Epidermal melanocyte (primary cell): ENCODE results near the gene GPC1.

Source experiments
- DNase-seq: peaks from one replicate; pipeline ENCODE4 v3.0.0; 2011; ENCODE audit warnings: low spot score; ENCODE audit not compliant: insufficient read length

The GPC1 gene

DNA sequence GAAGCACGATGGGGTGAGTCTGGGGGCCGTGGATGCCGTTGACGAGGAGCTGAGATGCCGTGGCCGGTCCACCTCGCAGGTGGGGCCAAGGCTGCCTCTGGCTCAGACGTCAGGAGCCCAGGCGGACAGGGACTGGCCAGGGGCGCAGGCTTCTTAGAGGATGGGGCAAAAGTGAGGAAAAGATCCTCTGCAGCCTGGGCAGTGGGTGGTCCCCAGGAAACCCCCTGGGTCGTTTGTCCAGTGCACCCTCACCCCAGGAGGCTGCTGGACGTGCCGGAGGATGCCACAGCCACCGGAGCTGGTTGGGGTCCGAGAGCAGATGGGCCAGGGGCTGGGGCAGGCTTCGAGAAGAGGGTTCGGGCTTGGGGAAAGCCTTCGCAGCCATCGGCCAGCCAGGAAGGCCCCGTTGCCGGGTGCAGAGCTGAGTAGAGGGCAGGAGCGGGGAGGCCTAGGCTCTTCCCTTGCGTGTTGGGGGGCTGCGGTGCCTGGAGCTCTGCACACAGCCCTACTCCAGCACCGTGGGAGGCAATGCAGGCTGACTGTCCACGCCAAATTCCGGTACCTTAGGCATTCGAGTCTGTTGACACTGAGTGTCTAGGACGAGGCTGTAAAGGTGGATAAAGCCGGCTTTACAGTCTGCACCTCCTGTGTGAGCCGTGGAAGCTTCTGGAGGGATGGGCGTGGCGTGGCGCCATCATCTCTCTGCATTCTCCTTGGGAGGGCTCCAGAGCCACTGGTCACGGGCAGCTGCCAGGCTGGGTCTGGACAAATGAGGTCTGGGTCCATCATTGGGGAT, 18.8 kb downstream of the GPC1 start:
- no peak for DNase-seq

DNA sequence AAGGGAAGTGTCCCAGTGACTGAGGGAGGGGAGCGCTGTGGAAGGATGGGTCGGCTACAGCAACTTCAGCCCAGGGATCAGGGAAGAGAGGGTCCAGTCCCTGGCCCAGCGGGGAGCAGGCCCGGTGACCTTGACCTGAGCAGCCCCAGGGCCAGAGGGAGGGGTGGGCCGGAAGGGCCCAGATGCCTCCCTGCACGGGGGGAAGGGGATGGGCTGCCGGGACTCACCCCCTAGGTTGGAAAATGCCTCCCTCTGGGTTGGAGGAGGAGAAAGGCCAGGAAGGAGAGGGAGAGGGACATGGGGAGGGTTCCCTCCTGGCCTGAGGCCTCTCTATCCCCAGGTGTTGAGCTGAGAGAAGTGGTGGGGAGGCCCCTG, 19.8 kb downstream of the GPC1 start:
- no peak for DNase-seq

DNA sequence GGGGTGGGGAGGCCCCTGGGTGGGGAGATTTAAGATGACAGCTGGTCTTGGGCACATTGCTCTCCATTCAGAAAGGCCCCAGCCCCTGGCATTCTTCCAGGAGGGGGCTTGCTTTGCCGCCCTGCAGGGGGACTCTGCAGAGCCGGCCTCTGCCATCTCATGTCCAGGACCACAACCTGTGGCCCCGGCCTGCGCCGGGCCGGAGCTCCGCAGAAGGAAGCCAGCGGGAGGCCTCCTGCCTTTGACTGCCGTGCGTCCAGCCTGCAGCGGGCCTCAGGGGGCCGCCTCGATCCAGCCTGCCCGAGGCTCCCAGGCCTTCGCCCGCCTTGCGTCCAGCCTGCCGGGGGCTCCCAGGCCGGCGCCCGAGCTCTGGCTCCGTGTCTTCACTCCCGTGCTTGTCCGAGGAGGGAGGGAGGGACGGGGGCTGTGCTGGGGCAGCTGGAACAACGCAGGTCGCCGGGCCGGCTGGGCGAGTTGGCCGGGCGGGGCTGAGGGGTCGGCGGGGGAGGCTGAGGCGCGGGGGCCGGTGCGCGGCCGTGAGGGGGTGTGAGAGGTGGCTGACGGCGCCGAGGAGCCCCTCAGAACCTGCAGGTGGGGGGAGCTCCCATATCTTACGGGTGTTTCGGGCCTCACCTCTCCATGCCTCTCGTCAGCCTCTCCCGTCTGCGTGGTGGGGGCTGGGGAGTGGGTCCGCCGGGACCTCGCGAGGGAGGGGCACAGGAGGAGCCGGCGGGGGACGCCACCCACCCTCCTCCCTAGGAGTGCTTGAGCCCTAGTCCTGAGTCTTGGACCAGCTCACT, 20.4 kb downstream of the GPC1 start:
- no peak for DNase-seq

DNA sequence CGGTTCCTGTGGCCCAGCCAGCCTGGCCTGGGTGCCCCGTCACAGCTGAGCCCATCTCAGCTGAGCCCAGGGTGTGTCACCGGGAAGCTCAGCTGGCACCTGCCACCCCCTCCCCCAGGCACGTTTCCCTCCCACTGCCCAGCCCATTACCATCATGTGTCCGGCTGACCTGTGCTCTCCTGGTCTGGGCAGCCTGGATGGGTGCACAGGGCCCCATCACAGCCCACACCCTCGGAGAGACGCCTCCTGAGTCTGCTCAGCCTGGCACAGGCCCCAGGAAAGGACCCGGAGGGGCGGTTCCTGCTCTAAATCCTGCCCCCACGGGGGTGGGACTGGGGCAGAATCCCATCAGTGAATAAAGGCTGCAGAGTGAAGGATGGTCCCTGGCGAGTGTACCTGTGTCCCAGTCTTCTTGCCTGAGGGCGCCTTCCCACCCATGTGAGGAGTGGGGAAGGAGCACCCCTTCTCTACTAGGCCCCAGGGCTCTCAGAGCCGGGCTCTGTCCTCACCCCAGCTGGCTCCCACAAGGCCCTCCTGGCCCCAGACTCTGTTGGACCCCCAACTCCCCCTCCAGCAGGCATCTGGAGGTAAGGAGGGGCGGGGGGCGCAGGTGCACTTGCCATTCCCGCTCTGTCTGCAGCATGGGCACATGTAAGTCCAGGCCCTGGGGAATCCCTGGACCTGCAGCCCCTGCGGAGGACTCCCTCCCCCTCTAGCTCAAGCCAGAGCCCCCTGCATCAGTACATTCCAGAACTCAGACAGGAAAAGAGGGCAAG, 21.2 kb downstream of the GPC1 start:
- DNase-seq, result no peak

DNA sequence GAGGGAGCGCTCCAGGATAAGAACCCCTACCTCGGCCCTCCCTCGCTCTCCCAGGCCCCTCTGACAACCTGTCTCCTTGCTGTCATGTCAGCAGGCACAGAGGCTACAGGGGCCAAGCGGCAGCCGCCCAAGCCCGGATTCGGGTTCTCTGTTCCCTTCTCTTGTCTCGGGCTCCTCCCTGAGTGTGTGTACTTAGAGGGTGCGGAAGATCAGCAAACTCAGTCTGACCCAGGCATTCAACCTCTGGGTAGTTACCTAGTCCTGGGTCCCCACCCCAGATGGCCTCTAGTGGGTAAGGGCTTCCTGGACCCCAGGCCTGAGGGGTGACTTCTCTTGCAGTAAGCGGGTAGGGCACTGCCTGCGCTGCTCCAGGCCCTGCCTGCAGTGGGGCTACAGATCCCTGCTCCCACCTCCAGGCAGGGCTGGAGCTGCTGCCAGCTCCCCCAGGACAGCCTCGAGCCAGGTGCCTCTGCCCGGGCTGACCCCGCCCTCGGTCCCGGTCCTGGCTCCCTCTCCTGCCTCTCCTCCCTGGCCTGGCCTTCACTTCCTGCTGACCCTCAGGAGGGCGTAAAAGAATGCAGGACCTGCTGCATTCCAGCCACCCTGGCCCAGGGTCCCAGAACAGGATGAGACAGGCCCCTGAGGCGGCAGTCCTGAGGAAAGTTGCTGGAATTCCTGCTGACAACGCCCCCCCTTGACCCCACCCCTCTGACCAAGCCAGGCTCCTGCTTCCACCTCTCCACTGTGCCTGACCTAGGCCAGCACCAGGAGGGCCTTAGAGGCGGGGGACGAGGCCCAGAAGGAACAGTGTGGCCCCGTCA, 22.0 kb downstream of the GPC1 start:
- no peak for DNase-seq

DNA sequence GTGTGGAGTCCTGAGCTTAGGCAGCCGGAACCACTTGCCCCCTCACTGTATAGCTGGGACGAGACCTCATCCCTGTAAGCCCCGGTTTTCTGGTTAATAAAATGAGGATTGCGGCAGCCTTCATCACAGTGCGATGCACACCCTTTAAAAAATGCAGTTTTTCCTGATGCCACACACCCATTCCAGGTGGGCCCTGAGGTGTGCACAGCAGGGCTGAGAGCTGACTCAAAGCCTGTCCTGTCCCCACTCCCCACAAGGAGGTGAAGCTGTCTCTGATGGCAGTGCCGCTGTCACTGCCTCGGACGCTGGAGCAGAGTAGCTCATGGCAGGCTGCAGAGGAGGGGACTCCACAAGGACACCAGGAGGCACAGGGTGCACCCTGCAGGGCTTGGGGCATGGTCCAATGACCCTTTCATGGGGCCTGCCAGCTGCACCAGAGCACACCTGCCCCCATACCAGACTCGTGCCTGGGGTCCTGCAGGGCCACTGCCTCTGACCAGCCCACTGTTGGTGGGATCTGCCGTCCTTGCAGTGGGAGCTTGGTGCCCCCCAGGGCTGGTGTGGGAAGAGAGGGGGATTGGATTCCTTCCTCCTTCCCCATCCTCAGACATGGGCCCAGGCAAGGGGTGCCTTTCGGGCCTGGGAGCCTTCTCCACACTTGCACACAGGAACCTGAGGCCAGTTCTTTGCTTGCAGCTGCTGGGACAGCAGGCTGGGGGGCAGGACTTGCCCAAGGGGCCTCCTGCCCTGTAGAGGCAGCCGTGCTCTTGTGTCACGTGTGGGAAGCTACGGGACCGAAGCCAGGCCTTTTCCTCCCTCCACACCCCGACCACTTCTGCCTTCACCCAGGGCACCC, 22.8 kb downstream of the GPC1 start:
- no peak for DNase-seq

DNA sequence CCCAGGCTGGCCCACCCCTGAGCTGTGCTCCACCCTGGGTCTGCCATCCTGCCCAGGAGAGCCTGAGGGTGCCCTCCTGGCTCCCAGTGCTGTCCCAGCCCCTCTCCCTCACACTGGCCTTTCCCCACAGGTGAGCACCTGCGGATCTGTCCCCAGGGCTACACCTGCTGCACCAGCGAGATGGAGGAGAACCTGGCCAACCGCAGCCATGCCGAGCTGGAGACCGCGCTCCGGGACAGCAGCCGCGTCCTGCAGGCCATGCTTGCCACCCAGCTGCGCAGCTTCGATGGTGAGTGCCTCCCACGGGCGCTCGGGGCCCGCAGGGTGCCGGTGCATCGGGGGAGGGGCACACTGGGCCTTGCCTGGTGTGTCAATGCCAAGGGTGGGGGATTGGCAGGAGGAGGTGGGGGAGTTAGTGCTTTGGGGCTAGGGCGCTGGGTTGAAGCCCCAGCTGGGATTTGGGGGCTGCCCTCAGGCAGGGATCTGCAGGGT, 23.5 kb downstream of the GPC1 start:
- no peak for DNase-seq

DNA sequence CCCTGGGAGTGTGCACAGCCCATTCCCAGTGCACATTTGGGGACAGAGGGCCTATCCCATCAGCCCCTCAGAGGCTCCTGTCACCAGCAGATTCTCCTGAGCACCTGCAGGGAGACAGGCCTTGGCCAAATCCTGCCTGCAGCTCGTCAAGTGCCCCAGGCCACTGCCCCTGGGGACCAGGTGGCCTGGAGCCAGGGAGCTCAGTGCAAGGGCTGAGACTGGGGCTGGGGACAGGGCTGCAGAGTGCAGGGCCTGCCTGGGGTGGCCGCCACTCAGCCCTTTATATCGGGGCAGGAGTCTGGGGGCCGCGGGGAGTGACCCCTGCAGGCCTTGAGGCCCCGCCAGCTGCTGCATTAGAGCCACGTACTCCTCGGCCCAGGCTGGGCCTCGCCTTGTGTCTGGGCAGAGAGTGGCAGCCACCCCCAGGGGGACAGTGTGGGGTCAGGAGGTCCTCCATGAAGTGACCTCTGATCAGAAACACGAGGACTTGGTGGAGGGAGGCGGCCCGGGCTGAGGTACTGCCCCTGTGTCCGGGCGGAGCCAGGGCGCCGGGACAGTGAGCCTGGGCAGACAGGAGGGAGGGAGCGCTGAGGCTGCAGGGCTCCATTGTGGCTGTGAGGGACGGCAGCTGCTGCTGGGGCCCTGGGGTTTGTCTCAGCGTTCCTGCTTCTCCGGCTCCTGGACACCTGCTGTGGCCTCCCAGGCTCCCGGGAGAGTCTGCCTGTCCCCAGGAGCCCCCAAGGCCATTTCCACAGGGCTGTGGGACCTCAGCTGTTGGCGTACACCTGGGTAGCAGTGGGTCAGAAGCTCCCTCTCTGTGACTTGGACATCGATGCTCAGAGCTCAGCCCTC, 24.2 kb downstream of the GPC1 start:
- DNase-seq, result no peak

DNA sequence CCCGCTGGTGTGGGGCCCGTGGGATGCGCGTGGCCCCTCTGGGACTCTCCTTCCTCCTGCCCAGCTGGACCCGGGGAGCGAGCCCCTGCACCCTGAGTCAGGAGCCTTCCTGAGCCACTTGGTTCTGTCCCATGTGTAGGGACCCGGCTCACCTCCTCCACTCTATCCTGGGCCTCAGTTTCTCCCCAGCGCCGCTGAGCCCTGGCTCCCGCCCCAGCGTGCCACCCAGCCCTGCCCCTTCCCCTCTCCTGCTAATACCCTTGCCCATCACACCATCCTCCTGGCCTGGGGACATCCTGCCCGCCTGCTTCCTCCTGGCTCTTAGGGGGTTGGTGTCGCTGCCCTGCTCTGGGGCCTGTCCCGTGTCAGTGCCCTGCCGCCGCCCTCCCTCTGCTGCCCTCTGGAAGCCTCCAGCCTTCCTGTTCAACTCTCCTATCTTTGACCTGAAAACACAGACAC, 24.8 kb downstream of the GPC1 start:
- no peak for DNase-seq

DNA sequence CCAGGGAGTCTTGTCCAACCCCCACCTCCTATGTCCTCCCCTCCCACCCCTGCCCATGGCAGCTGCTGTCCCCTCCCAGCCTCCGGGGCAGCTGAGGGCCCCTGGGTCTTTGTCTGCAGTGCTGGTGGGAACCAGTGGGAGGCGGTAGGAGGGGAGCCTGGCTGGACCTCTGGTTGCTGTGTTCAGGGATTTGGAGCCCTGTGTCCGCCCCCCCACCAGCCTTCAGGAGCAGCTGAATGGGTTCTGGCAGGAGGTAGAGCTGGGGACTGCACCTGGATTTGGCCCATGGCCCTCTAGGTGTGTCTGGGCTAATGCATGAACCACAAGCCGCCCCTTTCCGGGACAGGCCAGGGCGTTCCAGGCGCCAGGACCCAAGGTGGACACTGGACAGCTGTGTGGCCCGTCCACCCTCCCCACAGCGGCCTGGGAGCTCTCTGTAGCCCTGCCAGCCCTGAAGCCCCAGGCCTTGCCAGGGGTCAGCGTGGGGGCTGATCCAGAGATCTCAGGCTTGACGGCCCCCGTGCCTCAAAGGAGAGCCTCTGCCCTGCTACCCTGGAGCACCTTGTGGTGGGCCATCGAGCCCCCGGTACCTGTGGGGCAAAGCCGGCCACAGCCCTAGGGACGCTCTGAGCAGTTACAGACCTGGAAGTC, 25.4 kb downstream of the GPC1 start:
- no peak for DNase-seq

DNA sequence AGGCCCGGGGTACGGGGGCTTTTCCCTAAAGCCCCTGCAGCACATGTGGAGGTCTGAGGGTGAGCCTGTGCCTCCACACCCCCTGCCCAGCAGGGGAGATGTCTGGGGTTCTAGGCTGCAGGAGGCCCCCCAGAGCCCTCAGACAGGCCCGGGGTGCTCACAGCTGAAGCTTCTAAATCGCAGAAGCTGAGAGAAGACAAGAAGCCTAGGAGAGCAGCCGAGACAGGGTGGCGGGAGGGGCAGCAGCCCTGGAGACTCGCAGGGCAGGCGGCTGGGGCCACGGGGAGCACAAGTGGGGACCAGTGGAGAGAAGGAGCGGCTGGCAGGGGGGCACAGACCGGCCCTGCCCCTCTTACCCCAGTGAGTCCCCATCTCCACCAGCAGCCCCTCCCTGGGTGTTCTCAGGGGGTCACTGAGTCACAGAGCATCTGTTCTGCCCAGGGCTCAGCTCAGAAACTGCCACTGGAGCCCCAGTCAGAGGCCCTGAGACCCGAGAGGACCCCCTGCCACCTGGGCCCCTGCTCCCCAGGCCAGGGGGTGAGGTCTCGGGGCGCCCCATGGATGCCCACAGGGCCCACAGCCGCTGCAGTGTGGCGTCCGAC, 26.1 kb downstream of the GPC1 start:
- peak; percentile 8 for DNase-seq

DNA sequence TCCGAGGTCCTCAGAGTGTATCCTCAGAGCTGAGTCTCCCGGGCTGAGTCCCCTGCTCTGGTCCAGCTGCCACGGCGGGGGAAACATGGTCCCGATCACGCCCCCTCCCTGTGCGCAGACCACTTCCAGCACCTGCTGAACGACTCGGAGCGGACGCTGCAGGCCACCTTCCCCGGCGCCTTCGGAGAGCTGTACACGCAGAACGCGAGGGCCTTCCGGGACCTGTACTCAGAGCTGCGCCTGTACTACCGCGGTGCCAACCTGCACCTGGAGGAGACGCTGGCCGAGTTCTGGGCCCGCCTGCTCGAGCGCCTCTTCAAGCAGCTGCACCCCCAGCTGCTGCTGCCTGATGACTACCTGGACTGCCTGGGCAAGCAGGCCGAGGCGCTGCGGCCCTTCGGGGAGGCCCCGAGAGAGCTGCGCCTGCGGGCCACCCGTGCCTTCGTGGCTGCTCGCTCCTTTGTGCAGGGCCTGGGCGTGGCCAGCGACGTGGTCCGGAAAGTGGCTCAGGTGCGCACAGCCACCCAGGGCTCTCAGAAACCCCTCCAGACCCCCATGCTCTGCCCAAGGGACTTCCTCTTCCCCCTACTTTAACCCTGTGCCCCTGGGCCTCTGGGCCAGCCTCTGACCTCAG, 26.7 kb downstream of the GPC1 start:
- DNase-seq, result peak; percentile 7

DNA sequence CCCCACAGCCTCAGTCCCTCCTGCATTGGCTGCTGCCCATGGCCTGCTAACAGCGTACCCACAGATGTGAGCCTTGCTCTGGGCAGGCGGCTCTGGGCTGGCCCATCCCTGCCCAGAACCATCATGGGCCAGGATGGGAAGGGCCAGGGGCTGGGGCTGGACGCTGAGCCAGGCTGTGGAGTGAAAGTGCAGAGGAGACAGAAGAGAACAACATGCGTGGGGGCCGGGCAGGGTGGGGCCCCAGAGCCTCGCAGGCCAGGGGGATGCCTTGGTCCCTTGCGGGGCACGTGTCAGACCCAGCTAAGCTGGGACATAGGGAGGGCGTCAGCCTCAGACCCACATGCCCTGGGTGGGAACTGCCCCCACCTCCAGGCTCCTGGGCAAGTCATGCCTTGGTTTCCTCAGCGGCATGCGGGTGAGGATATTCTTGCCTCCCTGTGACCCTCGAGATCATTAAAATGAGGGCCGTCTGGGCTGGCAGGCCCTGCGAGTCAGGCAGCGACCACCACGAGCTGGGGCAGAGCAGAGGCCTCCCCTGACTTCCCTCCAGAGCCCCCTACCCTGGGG, 27.3 kb downstream of the GPC1 start:
- peak; percentile 0 for DNase-seq

DNA sequence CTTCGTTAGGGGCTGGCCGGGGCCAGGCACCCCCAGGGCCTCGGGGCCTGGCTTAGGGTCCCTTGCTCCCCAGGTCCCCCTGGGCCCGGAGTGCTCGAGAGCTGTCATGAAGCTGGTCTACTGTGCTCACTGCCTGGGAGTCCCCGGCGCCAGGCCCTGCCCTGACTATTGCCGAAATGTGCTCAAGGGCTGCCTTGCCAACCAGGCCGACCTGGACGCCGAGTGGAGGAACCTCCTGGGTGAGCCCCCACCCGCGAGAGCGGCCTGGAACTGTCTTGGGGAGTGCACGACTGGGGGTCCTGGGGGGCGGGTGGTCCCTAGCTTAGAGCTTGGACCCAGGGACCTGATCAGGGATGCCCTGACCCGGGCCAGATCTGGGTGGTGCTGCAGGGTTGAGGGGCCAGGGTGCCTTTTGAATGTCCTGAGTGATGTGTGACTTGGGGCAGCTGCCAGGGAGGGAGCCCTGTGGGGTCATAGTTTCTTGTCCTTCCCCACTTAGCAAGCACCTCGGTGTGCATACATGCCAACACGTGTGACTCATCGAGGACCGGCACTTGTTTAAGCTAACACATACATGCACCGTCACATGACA, 27.9 kb downstream of the GPC1 start:
- DNase-seq, result no peak

DNA sequence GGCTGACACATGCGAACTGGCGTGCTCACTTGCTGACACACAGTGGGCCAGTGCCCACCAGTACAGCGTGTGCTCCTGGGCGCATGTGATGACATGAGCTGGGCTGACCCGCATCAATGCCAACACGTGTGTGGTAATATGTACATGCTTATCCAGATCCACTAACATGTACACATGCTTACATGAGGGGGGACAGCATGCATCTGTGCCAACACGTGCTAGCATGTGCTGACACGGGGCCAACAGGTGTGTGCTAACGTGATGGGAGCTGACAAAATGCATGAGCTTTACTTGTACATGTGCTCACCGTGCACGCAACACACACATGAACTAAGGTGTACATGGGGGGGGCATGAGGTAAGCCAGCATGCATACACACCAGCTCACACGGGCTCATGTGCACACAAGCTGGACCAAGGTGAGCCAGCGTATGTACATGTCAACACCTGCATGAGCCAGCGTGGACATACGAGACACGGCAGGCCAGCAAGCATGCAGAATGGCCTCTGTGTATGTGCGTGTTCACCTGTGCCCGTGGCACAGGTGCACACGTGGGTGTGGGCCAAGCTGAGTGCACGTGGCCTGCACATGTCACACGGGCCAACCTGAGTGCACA, 28.5 kb downstream of the GPC1 start:
- DNase-seq, result no peak

DNA sequence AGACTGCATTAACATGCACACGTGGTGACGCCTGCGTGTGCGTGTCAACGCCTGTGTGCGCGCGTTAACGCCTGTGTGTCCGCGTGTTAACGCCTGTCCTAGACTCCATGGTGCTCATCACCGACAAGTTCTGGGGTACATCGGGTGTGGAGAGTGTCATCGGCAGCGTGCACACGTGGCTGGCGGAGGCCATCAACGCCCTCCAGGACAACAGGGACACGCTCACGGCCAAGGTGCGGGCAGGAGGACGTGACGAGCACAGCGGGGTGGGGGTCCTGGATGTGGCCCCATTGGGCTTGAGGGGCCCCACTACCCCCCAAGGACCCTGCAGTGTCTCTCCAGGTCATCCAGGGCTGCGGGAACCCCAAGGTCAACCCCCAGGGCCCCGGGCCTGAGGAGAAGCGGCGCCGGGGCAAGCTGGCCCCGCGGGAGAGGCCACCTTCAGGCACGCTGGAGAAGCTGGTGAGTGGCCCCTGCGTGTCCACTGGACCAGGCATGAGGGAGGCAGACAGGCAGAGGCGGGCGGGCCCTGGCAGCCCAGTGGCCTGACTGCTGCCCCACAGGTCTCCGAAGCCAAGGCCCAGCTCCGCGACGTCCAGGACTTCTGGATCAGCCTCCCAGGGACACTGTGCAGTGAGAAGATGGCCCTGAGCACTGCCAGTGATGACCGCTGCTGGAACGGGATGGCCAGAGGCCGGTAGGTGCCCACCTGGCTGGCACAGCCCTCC, 29.2 kb downstream of the GPC1 start:
- DNase-seq, result no peak
